Tibial nerve (tissue), 4 donors: Measurements from ENCODE around the gene CYP26B1. TPM values are rescaled to one million over a fixed set of nuclear protein-coding genes. Genes with fewer than 3 reads are reported as not detected.

Experiments used
- DNase-seq, 2 donors: peaks; one replicate each; pipeline ENCODE4 v3.0.0-alpha.2; 2019; ENCODE audit warnings: low spot score in 2 of 2
- H3K27ac ChIP-seq, 4 donors: fragments of 200-600 bp; sonication (generic) in 3 of 4; one replicate each; pipeline ENCODE4 v1.5.1; 2017 to 2019; ENCODE audit warnings: mild to moderate bottlenecking in 1 of 4
- H3K27me3 ChIP-seq, 2 donors: fragments of 200-600 bp; sonication (generic) in 1 of 2; one replicate each; pipeline versions ENCODE4 v1.5.1 to v1.6.0; 2017 to 2019
- H3K36me3 ChIP-seq, 3 donors: fragments of 200-600 bp; sonication (generic); one replicate each; pipeline ENCODE4 v1.5.1; 2018 to 2019
- H3K4me1 ChIP-seq, 4 donors: fragments of 200-600 bp; sonication (generic) in 3 of 4; one replicate each; pipeline ENCODE4 v1.5.1; 2017 to 2019
- H3K4me3 ChIP-seq, 4 donors: fragments of 200-600 bp; sonication (generic) in 3 of 4; one replicate each; pipeline ENCODE4 v1.5.1; 2017 to 2019; ENCODE audit warnings: mild to moderate bottlenecking in 1 of 4, moderate library complexity in 1 of 4
- H3K9me3 ChIP-seq, 4 donors: fragments of 200-600 bp; sonication (generic) in 3 of 4; one replicate each; pipeline ENCODE4 v1.5.1; 2017 to 2019
- CTCF ChIP-seq, 5 experiments: fragments of 200-600 bp in 3 of 5; fragments of 450-650 bp in 2 of 5; sonication (generic) in 3 of 5; IDR thresholded peaks; one replicate each; pipeline ENCODE4 v1.5.1; 2016 to 2019; ENCODE audit warnings: antibody characterized with exemption in 5 of 5, mild to moderate bottlenecking in 3 of 5, moderate library complexity in 2 of 5
- EP300 ChIP-seq, 2 donors: sonication (generic); formaldehyde crosslinking; IDR thresholded peaks; one replicate each; pipeline ENCODE4 v1.6.1; 2017; ENCODE audit warnings: antibody characterized with exemption in 2 of 2, mild to moderate bottlenecking in 1 of 2
- POLR2A ChIP-seq, 2 donors: fragments of 450-650 bp; IDR thresholded peaks; one replicate each; pipeline ENCODE4 v1.6.1; 2017; ENCODE audit warnings: antibody characterized with exemption in 2 of 2, mild to moderate bottlenecking in 2 of 2, moderate library complexity in 2 of 2
- WGBS, 2 donors: methylation state at CpG; one replicate each; pipeline ENCODE4 v1.1.5; 2018; 5-methylcytosine and 5-hydroxymethylcytosine counted together
- total RNA-seq, 4 donors: library from RNA; depleted of rRNA; stranded (reverse); fragments of >200 nt; gene quantifications; one replicate each; pipeline ENCODE4 v1.1.0, GENCODE V29; 2016

CYP26B1 gene
- total RNA-seq, 4 donors from 2014 or later = 14.4 to 37.7 (median 34.2) TPM

- no peaks in the 10 kb centered on the region for H3K4me1 ChIP-seq
- H3K36me3 ChIP-seq = peaks cover 0 to 10% (median 0%) of the 10 kb centered on the region in 3 donors
- 78 to 82% methylated on average over 18 to 20 of the region's 21 CpGs for WGBS, 2 donors
- H3K9me3 ChIP-seq = peaks cover 0 to 3% (median 0%) of the 10 kb centered on the region in 4 donors
- TF ChIP-seq CTCF (IDR thresholded peaks at IDR 0.05) (no peak), EP300 (IDR thresholded peaks at IDR 0.05) (no peak), POLR2A (IDR thresholded peaks at IDR 0.05) (no peak)
- DNase-seq = no peak
- no peaks in the 10 kb centered on the region for H3K27me3 ChIP-seq
- H3K27ac ChIP-seq = no peak overlapping the region
- H3K4me3 ChIP-seq = no peak overlapping the region
Measured at GRCh38 chr2:72127401-72128058, 20.1 kb downstream of the CYP26B1 start.

GRCh38 chr2:72126186-72127100 is 21.2 kb downstream of the CYP26B1 start:
- Histone ChIP-seq H3K4me1 (no peaks in the 10 kb centered on the region), H3K27ac (no peak overlapping the region), H3K36me3 (no peaks in the 10 kb centered on the region), H3K9me3 (peaks cover 0 to 13% (median 0%) of the 10 kb centered on the region in 4 donors), H3K27me3 (no peaks in the 10 kb centered on the region), H3K4me3 (no peak overlapping the region)
- TF ChIP-seq CTCF (IDR thresholded peaks at IDR 0.05) (no peak), POLR2A (IDR thresholded peaks at IDR 0.05) (no peak), EP300 (IDR thresholded peaks at IDR 0.05) (no peak)
- no peak for DNase-seq
- WGBS, 2 donors = 90% methylated on average over 9 to 10 of the region's 10 CpGs

- peaks cover 0 to 13% (median 0%) of the 10 kb centered on the region in 4 donors for H3K9me3 ChIP-seq
- TF ChIP-seq CTCF (IDR thresholded peaks at IDR 0.05) = no peak
- no peak for TF ChIP-seq POLR2A (IDR thresholded peaks at IDR 0.05)
- TF ChIP-seq EP300 (IDR thresholded peaks at IDR 0.05) = no peak
- H3K36me3 ChIP-seq = no peaks in the 10 kb centered on the region
- 46 to 52% methylated on average over 4 of the region's 4 CpGs for WGBS, 2 donors
- H3K27ac ChIP-seq = no peak overlapping the region
- no peaks in the 10 kb centered on the region for H3K4me1 ChIP-seq
- no peak overlapping the region for H3K4me3 ChIP-seq
- DNase-seq = no peak
- H3K27me3 ChIP-seq = peaks cover 0 to 4% of the 10 kb centered on the region in 2 donors
Measured at GRCh38 chr2:72124376-72124775, 23.3 kb downstream of the CYP26B1 start.

GRCh38 chr2:72121153-72121552 is 26.5 kb downstream of the CYP26B1 start:
- TF ChIP-seq EP300 (IDR thresholded peaks at IDR 0.05) = no peak
- TF ChIP-seq POLR2A (IDR thresholded peaks at IDR 0.05) = no peak
- no peak for TF ChIP-seq CTCF (IDR thresholded peaks at IDR 0.05)
- 80 to 85% methylated on average over 4 of the region's 4 CpGs for WGBS, 2 donors
- H3K27me3 ChIP-seq = peaks cover 0 to 4% of the 10 kb centered on the region in 2 donors
- H3K4me1 ChIP-seq = peaks cover 0 to 2% (median 0%) of the 10 kb centered on the region in 4 donors
- H3K36me3 ChIP-seq = no peaks in the 10 kb centered on the region
- H3K9me3 ChIP-seq = peaks cover 0 to 13% (median 0%) of the 10 kb centered on the region in 4 donors
- no peak overlapping the region for H3K27ac ChIP-seq
- no peak for DNase-seq
- H3K4me3 ChIP-seq = no peak overlapping the region

GRCh38 chr2:72118951-72119350 is 28.7 kb downstream of the CYP26B1 start:
- Histone ChIP-seq H3K9me3 (peaks cover 0 to 13% (median 0%) of the 10 kb centered on the region in 4 donors), H3K27me3 (peaks cover 0 to 4% of the 10 kb centered on the region in 2 donors), H3K27ac (no peak overlapping the region), H3K4me1 (peaks cover 0 to 12% (median 0%) of the 10 kb centered on the region in 4 donors), H3K4me3 (no peak overlapping the region), H3K36me3 (no peaks in the 10 kb centered on the region)
- TF ChIP-seq POLR2A (IDR thresholded peaks at IDR 0.05) = no peak
- no peak for TF ChIP-seq EP300 (IDR thresholded peaks at IDR 0.05)
- no peak for TF ChIP-seq CTCF (IDR thresholded peaks at IDR 0.05)
- no peak for DNase-seq
- WGBS, 2 donors = 93 to 94% methylated on average over 6 of the region's 6 CpGs
